Sigmoid colon (tissue), 7 donors: ENCODE results near the gene RCE1. TPM values are rescaled to one million over a fixed set of nuclear protein-coding genes. Genes with fewer than 3 reads are reported as not detected.

Source experiments
- DNase-seq: peaks from one replicate; pipeline ENCODE4 v3.0.0-alpha.2; 2019
- H3K27ac ChIP-seq, 4 donors: fragments of 200-600 bp; sonication (generic); one replicate each; pipeline ENCODE4 v1.5.1; 2016 to 2019; ENCODE audit warnings: mild to moderate bottlenecking in 1 of 4
- H3K27me3 ChIP-seq, 3 donors: fragments of 200-600 bp; sonication (generic); one replicate each; pipeline ENCODE4 v1.5.1; 2019; ENCODE audit warnings: mild to moderate bottlenecking in 1 of 3
- H3K36me3 ChIP-seq, 4 donors: fragments of 200-600 bp; sonication (generic); one replicate each; pipeline ENCODE4 v1.5.1; 2016 to 2019
- H3K4me1 ChIP-seq, 4 donors: fragments of 200-600 bp; sonication (generic); one replicate each; pipeline ENCODE4 v1.5.1; 2017 to 2019
- H3K4me3 ChIP-seq, 4 donors: fragments of 200-600 bp; sonication (generic); one replicate each; pipeline ENCODE4 v1.5.1; 2017 to 2019; ENCODE audit warnings: mild to moderate bottlenecking in 2 of 4, moderate library complexity in 1 of 4
- H3K9me3 ChIP-seq, 4 donors: fragments of 200-600 bp in 3 of 4; sonication (generic) in 3 of 4; one replicate each; pipeline versions ENCODE4 v1.5.1 to v1.6.1; 2013 to 2019
- EP300 ChIP-seq, 4 donors: sonication (generic); formaldehyde crosslinking; IDR thresholded peaks; one replicate each; pipeline ENCODE4 v1.6.1; 2017; ENCODE audit warnings: antibody characterized with exemption in 4 of 4
- POLR2A ChIP-seq, 2 donors: fragments of 450-650 bp; IDR thresholded peaks; one replicate each; pipeline ENCODE4 v1.6.1; 2016; ENCODE audit warnings: antibody characterized with exemption in 2 of 2, mild to moderate bottlenecking in 2 of 2, moderate library complexity in 2 of 2
- POLR2AphosphoS5 ChIP-seq, 4 donors: sonication (generic); formaldehyde crosslinking; IDR thresholded peaks; one replicate each; pipeline ENCODE4 v1.6.1; 2017; ENCODE audit warnings: antibody characterized with exemption in 4 of 4
- WGBS, 2 donors: extraction: QIAGEN DNeasy Blood & Tissue Kit; methylation state at CpG; one replicate each; pipeline ENCODE4 v1.1.7; 2013; 5-methylcytosine and 5-hydroxymethylcytosine counted together
- intact Hi-C: fragments of 100-400 bp; cut with DNase I; formaldehyde crosslinking; loops from one replicate; pipeline ENCODE4 v1.15.1; 2023
- polyA plus RNA-seq, 3 donors: library from polyadenylated mRNA; stranded (reverse); fragments of 200-250 nt; gene quantifications; one replicate each; pipeline ENCODE4 v1.2.3, GENCODE V29; 2013
- total RNA-seq, 4 donors: library from RNA; depleted of rRNA; stranded (reverse); fragments of >200 nt; gene quantifications; one replicate each; pipeline ENCODE4 v1.1.0, GENCODE V29; 2016
- TF ChIP-seq, protein P1 (sequence below), 4 experiments: fragments of 450-650 bp in 3 of 4; fragments of 200-600 bp in 1 of 4; IDR thresholded peaks; one replicate each; pipeline ENCODE4 v1.5.1; 2016 to 2019; ENCODE audit warnings: antibody characterized with exemption in 4 of 4, mild to moderate bottlenecking in 3 of 4, moderate library complexity in 2 of 4
- donor health status: healthy with polysubstance abuse.
- donor health status: Bipolar disorder and iron deficiency.
- donor health status: healthy.

Gene RCE1
- total and polyA plus RNA-seq, 7 donors: 6.1 to 23.0 (median 8.4) TPM

DNA sequence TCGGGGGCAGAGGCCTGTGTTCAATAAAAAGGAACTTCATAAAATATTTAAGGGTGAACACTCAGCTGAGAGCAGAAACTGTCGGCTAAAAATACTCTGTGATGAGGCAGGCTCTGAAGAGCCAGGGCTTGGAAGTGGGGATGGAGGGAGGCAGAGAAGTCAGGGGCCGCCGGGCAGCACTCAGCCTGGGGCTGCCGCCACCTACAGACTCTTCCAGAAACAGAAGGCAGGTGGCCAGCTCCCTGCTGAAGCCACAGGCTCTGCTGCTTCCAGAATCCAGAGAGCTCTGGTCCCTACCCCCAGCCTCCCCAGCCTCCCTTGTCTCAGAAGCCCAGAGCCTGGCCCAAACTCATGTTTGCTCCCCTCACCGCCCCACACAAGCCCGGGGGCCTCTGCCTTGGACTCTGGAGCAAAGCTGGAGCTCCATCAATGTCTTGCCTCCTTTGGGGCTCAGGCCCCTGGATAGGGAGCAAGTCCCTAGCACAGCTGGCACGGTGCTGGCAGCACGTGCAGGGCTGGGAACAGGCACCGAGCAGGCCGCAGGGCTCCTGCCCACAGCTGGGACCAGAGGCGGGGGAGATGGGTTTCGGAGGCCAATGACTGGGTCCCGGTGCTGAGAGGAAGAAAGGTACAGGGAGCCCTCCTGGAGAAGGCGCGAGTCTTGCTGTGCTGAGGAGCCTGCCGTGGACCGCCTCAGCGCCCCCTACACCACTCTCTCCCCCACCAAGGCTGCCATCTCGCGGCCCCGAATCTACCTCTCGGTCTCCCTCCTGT, 21.9 kb downstream of the RCE1 start:
- Histone ChIP-seq H3K9me3 (no peaks in the 10 kb centered on the region), H3K36me3 (peaks cover 0 to 4% (median under 1%) of the 10 kb centered on the region in 4 donors), H3K4me1 (no peaks in the 10 kb centered on the region), H3K27me3 (no peaks in the 10 kb centered on the region), H3K4me3 (no peak overlapping the region), H3K27ac (no peak overlapping the region)
- DNase-seq: no peak
- TF ChIP-seq EP300 (IDR thresholded peaks at IDR 0.05): no peak
- no peak for TF ChIP-seq POLR2AphosphoS5 (IDR thresholded peaks at IDR 0.05)
- TF ChIP-seq, protein P1, sequence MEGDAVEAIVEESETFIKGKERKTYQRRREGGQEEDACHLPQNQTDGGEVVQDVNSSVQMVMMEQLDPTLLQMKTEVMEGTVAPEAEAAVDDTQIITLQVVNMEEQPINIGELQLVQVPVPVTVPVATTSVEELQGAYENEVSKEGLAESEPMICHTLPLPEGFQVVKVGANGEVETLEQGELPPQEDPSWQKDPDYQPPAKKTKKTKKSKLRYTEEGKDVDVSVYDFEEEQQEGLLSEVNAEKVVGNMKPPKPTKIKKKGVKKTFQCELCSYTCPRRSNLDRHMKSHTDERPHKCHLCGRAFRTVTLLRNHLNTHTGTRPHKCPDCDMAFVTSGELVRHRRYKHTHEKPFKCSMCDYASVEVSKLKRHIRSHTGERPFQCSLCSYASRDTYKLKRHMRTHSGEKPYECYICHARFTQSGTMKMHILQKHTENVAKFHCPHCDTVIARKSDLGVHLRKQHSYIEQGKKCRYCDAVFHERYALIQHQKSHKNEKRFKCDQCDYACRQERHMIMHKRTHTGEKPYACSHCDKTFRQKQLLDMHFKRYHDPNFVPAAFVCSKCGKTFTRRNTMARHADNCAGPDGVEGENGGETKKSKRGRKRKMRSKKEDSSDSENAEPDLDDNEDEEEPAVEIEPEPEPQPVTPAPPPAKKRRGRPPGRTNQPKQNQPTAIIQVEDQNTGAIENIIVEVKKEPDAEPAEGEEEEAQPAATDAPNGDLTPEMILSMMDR (IDR thresholded peaks at IDR 0.05): no peak
- no peak for TF ChIP-seq POLR2A (IDR thresholded peaks at IDR 0.05)
- 65 to 86% methylated on average over 23 of the region's 23 CpGs for WGBS, 2 donors
- intact Hi-C loops: no loop called here

DNA sequence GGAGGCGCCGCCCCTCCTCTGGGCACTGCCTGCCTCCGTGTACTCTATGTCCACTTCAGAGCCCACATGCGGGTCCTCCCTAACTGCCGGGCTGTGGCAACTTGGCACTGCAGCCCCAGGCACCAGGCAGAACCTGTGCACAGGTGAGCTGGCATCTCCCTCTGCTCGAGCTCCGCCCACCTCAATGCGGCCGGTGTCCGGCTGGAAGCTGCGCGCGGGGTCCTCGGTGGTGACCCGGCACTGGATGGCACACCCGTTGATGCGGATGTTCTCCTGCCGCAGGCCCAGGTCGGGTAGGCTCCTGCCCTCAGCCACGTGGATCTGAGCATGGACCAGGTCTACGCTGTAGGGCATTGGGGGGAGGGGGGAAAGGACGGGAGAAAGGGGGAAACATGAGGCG, 22.8 kb downstream of the RCE1 start:
- no peaks in the 10 kb centered on the region for H3K9me3 ChIP-seq
- TF ChIP-seq POLR2AphosphoS5 (IDR thresholded peaks at IDR 0.05): no peak
- no peak for TF ChIP-seq EP300 (IDR thresholded peaks at IDR 0.05)
- TF ChIP-seq POLR2A (IDR thresholded peaks at IDR 0.05): no peak
- TF ChIP-seq, protein P1 (IDR thresholded peaks at IDR 0.05): no peak
- no peaks in the 10 kb centered on the region for H3K4me1 ChIP-seq
- H3K4me3 ChIP-seq: no peak overlapping the region
- peaks cover 0 to 5% (median 2%) of the 10 kb centered on the region in 4 donors for H3K36me3 ChIP-seq
- intact Hi-C loops: no loop called here
- H3K27me3 ChIP-seq: no peaks in the 10 kb centered on the region
- no peak overlapping the region for H3K27ac ChIP-seq
- WGBS, 2 donors: 93 to 95% methylated on average over 23 of the region's 23 CpGs
- no peak for DNase-seq

DNA sequence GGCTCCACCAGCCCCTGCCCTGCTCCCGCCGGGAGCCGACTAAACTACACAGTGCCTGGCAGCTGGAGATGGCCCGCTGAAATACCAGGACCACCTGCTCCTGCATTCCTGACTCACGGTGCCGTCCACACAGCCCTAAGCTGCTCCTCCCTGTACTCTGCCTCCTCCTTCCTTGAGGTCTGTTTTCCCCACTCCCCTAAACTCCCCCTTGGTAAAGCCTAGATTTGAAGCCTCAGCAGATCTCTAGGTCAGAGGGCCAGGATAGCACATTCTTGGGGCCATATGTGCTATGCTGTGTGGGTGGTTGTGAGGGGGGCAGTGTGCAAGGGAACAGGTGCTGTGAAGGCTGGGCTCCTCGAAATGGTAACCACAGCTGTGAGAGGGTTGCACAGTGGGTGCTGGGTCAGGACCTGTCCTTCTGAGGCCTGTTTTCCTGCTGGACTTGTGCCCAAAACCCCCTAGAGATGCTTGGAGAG, 23.3 kb downstream of the RCE1 start:
- Histone ChIP-seq H3K36me3 (peaks cover 0 to 5% (median 2%) of the 10 kb centered on the region in 4 donors), H3K27ac (no peak overlapping the region), H3K4me3 (no peak overlapping the region), H3K27me3 (no peaks in the 10 kb centered on the region), H3K4me1 (no peaks in the 10 kb centered on the region), H3K9me3 (no peaks in the 10 kb centered on the region)
- WGBS, 2 donors: 90 to 92% methylated on average over 7 of the region's 7 CpGs
- intact Hi-C loops: no loop called here
- no peak for DNase-seq
- TF ChIP-seq POLR2A (IDR thresholded peaks at IDR 0.05) (no peak), POLR2AphosphoS5 (IDR thresholded peaks at IDR 0.05) (no peak), EP300 (IDR thresholded peaks at IDR 0.05) (no peak)
- TF ChIP-seq, protein P1 (IDR thresholded peaks at IDR 0.05): no peak

DNA sequence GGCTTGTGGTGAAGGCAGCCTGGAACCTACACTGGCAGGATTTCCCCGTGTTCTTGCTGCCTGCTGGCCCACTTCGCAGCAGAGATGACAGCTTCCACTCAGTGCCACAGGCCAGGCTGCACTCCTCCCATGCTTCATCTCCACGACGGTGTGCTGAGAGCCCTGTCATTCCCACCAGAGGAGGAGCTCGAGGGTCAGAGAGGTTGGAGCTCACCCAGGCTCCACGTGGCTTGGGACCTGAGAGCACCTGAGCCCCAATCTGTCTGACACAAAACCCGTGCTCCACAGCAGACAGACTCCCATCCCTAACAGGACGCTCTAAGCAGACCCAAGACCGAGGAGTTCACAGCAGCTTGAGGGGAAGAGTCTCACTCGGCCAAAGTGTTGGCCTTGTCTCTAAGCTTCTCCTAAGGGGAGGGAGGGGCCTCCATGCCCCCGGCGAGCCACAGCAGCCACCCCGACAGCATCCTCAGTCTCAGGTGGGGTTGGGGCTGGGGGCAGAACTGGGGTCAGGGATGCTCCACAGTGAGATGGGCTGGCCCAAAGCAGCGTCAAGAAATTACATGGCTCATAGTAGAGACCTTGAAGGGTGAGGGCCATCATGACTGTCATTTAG, 24.3 kb downstream of the RCE1 start:
- TF ChIP-seq POLR2AphosphoS5 (IDR thresholded peaks at IDR 0.05): no peak
- TF ChIP-seq, protein P1 (IDR thresholded peaks at IDR 0.05): no peak
- no peak for TF ChIP-seq EP300 (IDR thresholded peaks at IDR 0.05)
- no peak for TF ChIP-seq POLR2A (IDR thresholded peaks at IDR 0.05)
- peaks cover 0 to 5% (median 2%) of the 10 kb centered on the region in 4 donors for H3K36me3 ChIP-seq
- intact Hi-C loops: no loop called here

More for the DNA sequence above, 24.3 kb downstream of the RCE1 start:
- no peak for DNase-seq
- WGBS, 2 donors: 85 to 89% methylated on average over 14 of the region's 14 CpGs
- Histone ChIP-seq H3K4me3 (no peak overlapping the region), H3K9me3 (no peaks in the 10 kb centered on the region), H3K4me1 (no peaks in the 10 kb centered on the region), H3K27ac (no peak overlapping the region), H3K27me3 (no peaks in the 10 kb centered on the region)
